ENCODE measurements around the gene LEUTX.

- no peak for TF ChIP-seq CTCF (IDR thresholded peaks at IDR 0.05)
- no peak for TF ChIP-seq POLR2A (IDR thresholded peaks at IDR 0.05)
Measured at GRCh38 chr19:39768786-39769185, 9.9 kb upstream of the LEUTX start.

Data from stomach (tissue), 4 donors.